HepG2 (cell line): ENCODE results near the gene PCDHGA7. TPM values are rescaled to one million over a fixed set of nuclear protein-coding genes. Genes with fewer than 3 reads are reported as not detected.

Experiments
- DR1 ChIP-seq: sonication (generic); formaldehyde crosslinking; IDR thresholded peaks from 2 replicates; pipeline ENCODE4 v1.8.0; 2021; ENCODE audit warnings: mild to moderate bottlenecking, missing genetic modification reagents, inconsistent platforms
- polyA plus RNA-seq, 8 experiments: library from polyadenylated mRNA; depleted of rRNA in 3 of 8; stranded (reverse) in 7 of 8; unstranded in 1 of 8; fragments of >200 nt; fragmentation: Illumina TruSeq in 4 of 8; extraction: Trizol in 4 of 8; gene quantifications; 2 replicates each; pipeline versions ENCODE4 v1.2.1 to v1.2.3, GENCODE V29; 2011 to 2016; ENCODE audit warnings: low read depth in 4 of 8, missing spikeins in 1 of 8, mixed read lengths in 1 of 8; ENCODE audit not compliant: insufficient read depth in 1 of 8
- total RNA-seq, 5 experiments: library from RNA; depleted of rRNA; stranded (reverse); fragments of >200 nt; fragmentation: Illumina TruSeq; extraction: Trizol; gene quantifications; 2 replicates each; pipeline ENCODE4 v1.2.3, GENCODE V29; 2016; ENCODE audit warnings: low read depth in 1 of 5
- TF ChIP-seq, protein P1 (sequence below): sonication (generic); formaldehyde crosslinking; IDR thresholded peaks from 2 replicates; pipeline ENCODE4 v1.9.0; 2022; ENCODE audit warnings: missing genetic modification reagents, mild to moderate bottlenecking, borderline replicate concordance
- TF ChIP-seq, protein P2 (sequence below): sonication (generic); formaldehyde crosslinking; IDR thresholded peaks from 2 replicates; pipeline ENCODE4 v1.4.0; 2020; ENCODE audit warnings: missing genetic modification reagents
- TF ChIP-seq, protein P3 (sequence below): sonication (generic); formaldehyde crosslinking; IDR thresholded peaks from 2 replicates; pipeline ENCODE4 v1.5.0; 2020; ENCODE audit warnings: mild to moderate bottlenecking, missing genetic modification reagents

The PCDHGA7 gene
- total and polyA plus RNA-seq, 2 of the 13 experiments (the other 11 are each of a cell fraction or from before 2014, with no cell fraction given): 0.11 to 0.31 TPM

DNA sequence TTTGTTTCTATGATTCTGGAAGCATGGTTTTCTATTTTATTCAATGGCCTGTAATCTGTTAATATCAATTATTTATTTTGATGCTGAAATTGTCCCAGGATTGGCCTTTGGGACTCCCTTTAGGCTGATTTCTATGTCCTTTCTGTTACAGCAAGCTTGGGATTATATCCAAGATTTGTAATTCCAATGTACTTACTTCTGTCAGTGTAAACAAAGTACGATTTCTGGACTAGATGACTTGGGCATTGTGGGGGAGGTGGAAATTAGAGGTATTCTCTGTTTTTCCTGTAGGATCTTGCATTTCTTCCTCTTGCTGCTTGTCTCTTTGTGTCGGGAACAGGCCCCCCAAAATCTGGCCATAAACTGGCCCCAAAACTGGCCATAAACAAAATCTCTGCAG lies 51.5 kb downstream of the PCDHGA7 start (continued):
- TF ChIP-seq, protein P1, sequence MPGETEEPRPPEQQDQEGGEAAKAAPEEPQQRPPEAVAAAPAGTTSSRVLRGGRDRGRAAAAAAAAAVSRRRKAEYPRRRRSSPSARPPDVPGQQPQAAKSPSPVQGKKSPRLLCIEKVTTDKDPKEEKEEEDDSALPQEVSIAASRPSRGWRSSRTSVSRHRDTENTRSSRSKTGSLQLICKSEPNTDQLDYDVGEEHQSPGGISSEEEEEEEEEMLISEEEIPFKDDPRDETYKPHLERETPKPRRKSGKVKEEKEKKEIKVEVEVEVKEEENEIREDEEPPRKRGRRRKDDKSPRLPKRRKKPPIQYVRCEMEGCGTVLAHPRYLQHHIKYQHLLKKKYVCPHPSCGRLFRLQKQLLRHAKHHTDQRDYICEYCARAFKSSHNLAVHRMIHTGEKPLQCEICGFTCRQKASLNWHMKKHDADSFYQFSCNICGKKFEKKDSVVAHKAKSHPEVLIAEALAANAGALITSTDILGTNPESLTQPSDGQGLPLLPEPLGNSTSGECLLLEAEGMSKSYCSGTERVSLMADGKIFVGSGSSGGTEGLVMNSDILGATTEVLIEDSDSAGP (CRISPR knock-in tag): no peak
- no peak for TF ChIP-seq DR1 (CRISPR knock-in tag)
- TF ChIP-seq, protein P2, sequence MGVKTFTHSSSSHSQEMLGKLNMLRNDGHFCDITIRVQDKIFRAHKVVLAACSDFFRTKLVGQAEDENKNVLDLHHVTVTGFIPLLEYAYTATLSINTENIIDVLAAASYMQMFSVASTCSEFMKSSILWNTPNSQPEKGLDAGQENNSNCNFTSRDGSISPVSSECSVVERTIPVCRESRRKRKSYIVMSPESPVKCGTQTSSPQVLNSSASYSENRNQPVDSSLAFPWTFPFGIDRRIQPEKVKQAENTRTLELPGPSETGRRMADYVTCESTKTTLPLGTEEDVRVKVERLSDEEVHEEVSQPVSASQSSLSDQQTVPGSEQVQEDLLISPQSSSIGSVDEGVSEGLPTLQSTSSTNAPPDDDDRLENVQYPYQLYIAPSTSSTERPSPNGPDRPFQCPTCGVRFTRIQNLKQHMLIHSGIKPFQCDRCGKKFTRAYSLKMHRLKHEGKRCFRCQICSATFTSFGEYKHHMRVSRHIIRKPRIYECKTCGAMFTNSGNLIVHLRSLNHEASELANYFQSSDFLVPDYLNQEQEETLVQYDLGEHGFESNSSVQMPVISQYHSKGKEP (CRISPR knock-in tag): no peak
- TF ChIP-seq, protein P3, sequence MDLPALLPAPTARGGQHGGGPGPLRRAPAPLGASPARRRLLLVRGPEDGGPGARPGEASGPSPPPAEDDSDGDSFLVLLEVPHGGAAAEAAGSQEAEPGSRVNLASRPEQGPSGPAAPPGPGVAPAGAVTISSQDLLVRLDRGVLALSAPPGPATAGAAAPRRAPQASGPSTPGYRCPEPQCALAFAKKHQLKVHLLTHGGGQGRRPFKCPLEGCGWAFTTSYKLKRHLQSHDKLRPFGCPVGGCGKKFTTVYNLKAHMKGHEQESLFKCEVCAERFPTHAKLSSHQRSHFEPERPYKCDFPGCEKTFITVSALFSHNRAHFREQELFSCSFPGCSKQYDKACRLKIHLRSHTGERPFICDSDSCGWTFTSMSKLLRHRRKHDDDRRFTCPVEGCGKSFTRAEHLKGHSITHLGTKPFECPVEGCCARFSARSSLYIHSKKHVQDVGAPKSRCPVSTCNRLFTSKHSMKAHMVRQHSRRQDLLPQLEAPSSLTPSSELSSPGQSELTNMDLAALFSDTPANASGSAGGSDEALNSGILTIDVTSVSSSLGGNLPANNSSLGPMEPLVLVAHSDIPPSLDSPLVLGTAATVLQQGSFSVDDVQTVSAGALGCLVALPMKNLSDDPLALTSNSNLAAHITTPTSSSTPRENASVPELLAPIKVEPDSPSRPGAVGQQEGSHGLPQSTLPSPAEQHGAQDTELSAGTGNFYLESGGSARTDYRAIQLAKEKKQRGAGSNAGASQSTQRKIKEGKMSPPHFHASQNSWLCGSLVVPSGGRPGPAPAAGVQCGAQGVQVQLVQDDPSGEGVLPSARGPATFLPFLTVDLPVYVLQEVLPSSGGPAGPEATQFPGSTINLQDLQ (CRISPR knock-in tag): no peak

Other genes with a start within 250 kb of the PCDHGA7 start
Only the 30 nearest of the 36 such genes appear.
- gene PCDHB9, start 195.6 kb upstream of the PCDHGA7 start, total RNA-seq (2016; rRNA removed; fragmentation: Illumina TruSeq; extraction: Trizol): 0.18 TPM in 1 of 2 replicates, not detected in the other
- 0.17 and 0.33 TPM in 2 replicates for gene PCDHB9, start 195.6 kb upstream of the PCDHGA7 start, polyA plus RNA-seq (2011; rRNA removed)
- not detected in 2 replicates for gene PCDHB10, start 190.4 kb upstream of the PCDHGA7 start, total RNA-seq (2016; rRNA removed; fragmentation: Illumina TruSeq; extraction: Trizol)
- 0.05 and 0.09 TPM in 2 replicates for gene PCDHB10, start 190.4 kb upstream of the PCDHGA7 start, polyA plus RNA-seq (2011; rRNA removed)
- 0.07 TPM in 1 of 2 replicates, not detected in the other for gene PCDHB11, start 183.1 kb upstream of the PCDHGA7 start, total RNA-seq (2016; rRNA removed; fragmentation: Illumina TruSeq; extraction: Trizol)
- not detected in 2 replicates for gene PCDHB11, start 183.1 kb upstream of the PCDHGA7 start, polyA plus RNA-seq (2011; rRNA removed)
- gene PCDHB12, start 174.0 kb upstream of the PCDHGA7 start, total RNA-seq (2016; rRNA removed; fragmentation: Illumina TruSeq; extraction: Trizol): 0.04 TPM in 1 of 2 replicates, not detected in the other
- 0.03 TPM in 2 replicates for gene PCDHB12, start 174.0 kb upstream of the PCDHGA7 start, polyA plus RNA-seq (2011; rRNA removed)
- 0.52 and 0.80 TPM in 2 replicates for gene PCDHB13, start 168.8 kb upstream of the PCDHGA7 start, total RNA-seq (2016; rRNA removed; fragmentation: Illumina TruSeq; extraction: Trizol)
- 0.57 and 0.63 TPM in 2 replicates for gene PCDHB13, start 168.8 kb upstream of the PCDHGA7 start, polyA plus RNA-seq (2011; rRNA removed)
- gene PCDHB14, start 159.4 kb upstream of the PCDHGA7 start, total RNA-seq (2016; rRNA removed; fragmentation: Illumina TruSeq; extraction: Trizol): 0.32 and 0.40 TPM in 2 replicates
- gene PCDHB14, start 159.4 kb upstream of the PCDHGA7 start, polyA plus RNA-seq (2011; rRNA removed): 0.37 and 0.73 TPM in 2 replicates
- gene PCDHB15, start 137.3 kb upstream of the PCDHGA7 start, total RNA-seq (2016; rRNA removed; fragmentation: Illumina TruSeq; extraction: Trizol): 0.22 and 0.27 TPM in 2 replicates
- 0.26 and 0.48 TPM in 2 replicates for gene PCDHB15, start 137.3 kb upstream of the PCDHGA7 start, polyA plus RNA-seq (2011; rRNA removed)
- gene SLC25A2, start 78.7 kb upstream of the PCDHGA7 start, total RNA-seq (2016; rRNA removed; fragmentation: Illumina TruSeq; extraction: Trizol): 0.13 TPM in 1 of 2 replicates, not detected in the other
- gene SLC25A2, start 78.7 kb upstream of the PCDHGA7 start, polyA plus RNA-seq (2011; rRNA removed): not detected in 2 replicates
- 61.5 and 96.6 TPM in 2 replicates for gene TAF7, start 62.0 kb upstream of the PCDHGA7 start, total RNA-seq (2016; rRNA removed; fragmentation: Illumina TruSeq; extraction: Trizol)
- 36.5 and 41.6 TPM in 2 replicates for gene TAF7, start 62.0 kb upstream of the PCDHGA7 start, polyA plus RNA-seq (2011; rRNA removed)
- 0.04 and 0.31 TPM in 2 replicates for gene PCDHGA1, start 52.2 kb upstream of the PCDHGA7 start, total RNA-seq (2016; rRNA removed; fragmentation: Illumina TruSeq; extraction: Trizol)
- 0.40 TPM in 2 replicates for gene PCDHGA1, start 52.2 kb upstream of the PCDHGA7 start, polyA plus RNA-seq (2011; rRNA removed)
- 0.04 TPM in 1 of 2 replicates, not detected in the other for gene PCDHGA2, start 44.0 kb upstream of the PCDHGA7 start, total RNA-seq (2016; rRNA removed; fragmentation: Illumina TruSeq; extraction: Trizol)
- 0.09 and 0.11 TPM in 2 replicates for gene PCDHGA2, start 44.0 kb upstream of the PCDHGA7 start, polyA plus RNA-seq (2011; rRNA removed)
- gene PCDHGA3, start 38.9 kb upstream of the PCDHGA7 start, total RNA-seq (2016; rRNA removed; fragmentation: Illumina TruSeq; extraction: Trizol): not detected in 2 replicates
- 0.03 and 0.05 TPM in 2 replicates for gene PCDHGA3, start 38.9 kb upstream of the PCDHGA7 start, polyA plus RNA-seq (2011; rRNA removed)
- gene PCDHGB1, start 32.6 kb upstream of the PCDHGA7 start, total RNA-seq (2016; rRNA removed; fragmentation: Illumina TruSeq; extraction: Trizol): 0.95 and 2.6 TPM in 2 replicates
- gene PCDHGB1, start 32.6 kb upstream of the PCDHGA7 start, polyA plus RNA-seq (2011; rRNA removed): 0.95 and 1.0 TPM in 2 replicates
- gene PCDHGA4, start 27.7 kb upstream of the PCDHGA7 start, total RNA-seq (2016; rRNA removed; fragmentation: Illumina TruSeq; extraction: Trizol): 0.15 and 0.58 TPM in 2 replicates
- gene PCDHGA4, start 27.7 kb upstream of the PCDHGA7 start, polyA plus RNA-seq (2011; rRNA removed): 0.39 and 0.49 TPM in 2 replicates
- 0.64 and 0.77 TPM in 2 replicates for gene PCDHGB2, start 22.7 kb upstream of the PCDHGA7 start, total RNA-seq (2016; rRNA removed; fragmentation: Illumina TruSeq; extraction: Trizol)
- gene PCDHGB2, start 22.7 kb upstream of the PCDHGA7 start, polyA plus RNA-seq (2011; rRNA removed): 0.80 and 0.82 TPM in 2 replicates
- gene PCDHGA5, start 18.6 kb upstream of the PCDHGA7 start, total RNA-seq (2016; rRNA removed; fragmentation: Illumina TruSeq; extraction: Trizol): 0.11 and 0.27 TPM in 2 replicates
- gene PCDHGA5, start 18.6 kb upstream of the PCDHGA7 start, polyA plus RNA-seq (2011; rRNA removed): 0.32 and 0.40 TPM in 2 replicates
- gene PCDHGB3, start 12.5 kb upstream of the PCDHGA7 start, total RNA-seq (2016; rRNA removed; fragmentation: Illumina TruSeq; extraction: Trizol): 0.13 and 0.40 TPM in 2 replicates
- 0.44 and 0.67 TPM in 2 replicates for gene PCDHGB3, start 12.5 kb upstream of the PCDHGA7 start, polyA plus RNA-seq (2011; rRNA removed)
- 0.13 and 0.33 TPM in 2 replicates for gene PCDHGA6, start 8.9 kb upstream of the PCDHGA7 start, total RNA-seq (2016; rRNA removed; fragmentation: Illumina TruSeq; extraction: Trizol)
- 0.51 and 0.54 TPM in 2 replicates for gene PCDHGA6, start 8.9 kb upstream of the PCDHGA7 start, polyA plus RNA-seq (2011; rRNA removed)
- gene PCDHGB4, start 5.0 kb downstream of the PCDHGA7 start, total RNA-seq (2016; rRNA removed; fragmentation: Illumina TruSeq; extraction: Trizol): 1.7 and 3.3 TPM in 2 replicates
- 1.7 and 2.1 TPM in 2 replicates for gene PCDHGB4, start 5.0 kb downstream of the PCDHGA7 start, polyA plus RNA-seq (2011; rRNA removed)
- gene PCDHGA8, start 9.9 kb downstream of the PCDHGA7 start, total RNA-seq (2016; rRNA removed; fragmentation: Illumina TruSeq; extraction: Trizol): 0.08 and 0.29 TPM in 2 replicates
- 0.04 and 0.05 TPM in 2 replicates for gene PCDHGA8, start 9.9 kb downstream of the PCDHGA7 start, polyA plus RNA-seq (2011; rRNA removed)
- 0.44 TPM in 1 of 2 replicates, not detected in the other for gene PCDHGB5, start 15.2 kb downstream of the PCDHGA7 start, total RNA-seq (2016; rRNA removed; fragmentation: Illumina TruSeq; extraction: Trizol)
- 0.08 and 0.13 TPM in 2 replicates for gene PCDHGB5, start 15.2 kb downstream of the PCDHGA7 start, polyA plus RNA-seq (2011; rRNA removed)
- gene PCDHGA9, start 20.0 kb downstream of the PCDHGA7 start, total RNA-seq (2016; rRNA removed; fragmentation: Illumina TruSeq; extraction: Trizol): 0.38 TPM in 1 of 2 replicates, not detected in the other
- gene PCDHGA9, start 20.0 kb downstream of the PCDHGA7 start, polyA plus RNA-seq (2011; rRNA removed): 0.04 and 0.09 TPM in 2 replicates
- 0.20 TPM in 1 of 2 replicates, not detected in the other for gene PCDHGB6, start 25.3 kb downstream of the PCDHGA7 start, total RNA-seq (2016; rRNA removed; fragmentation: Illumina TruSeq; extraction: Trizol)
- 0.01 and 0.12 TPM in 2 replicates for gene PCDHGB6, start 25.3 kb downstream of the PCDHGA7 start, polyA plus RNA-seq (2011; rRNA removed)
- 0.06 and 0.18 TPM in 2 replicates for gene PCDHGA10, start 30.2 kb downstream of the PCDHGA7 start, total RNA-seq (2016; rRNA removed; fragmentation: Illumina TruSeq; extraction: Trizol)
- 0.04 TPM in 2 replicates for gene PCDHGA10, start 30.2 kb downstream of the PCDHGA7 start, polyA plus RNA-seq (2011; rRNA removed)
- gene PCDHGB7, start 34.9 kb downstream of the PCDHGA7 start, total RNA-seq (2016; rRNA removed; fragmentation: Illumina TruSeq; extraction: Trizol): 0.07 and 0.18 TPM in 2 replicates
- 0.08 and 0.10 TPM in 2 replicates for gene PCDHGB7, start 34.9 kb downstream of the PCDHGA7 start, polyA plus RNA-seq (2011; rRNA removed)
- gene PCDHGA11, start 38.3 kb downstream of the PCDHGA7 start, total RNA-seq (2016; rRNA removed; fragmentation: Illumina TruSeq; extraction: Trizol): 0.24 TPM in 1 of 2 replicates, not detected in the other
- 0.04 and 0.05 TPM in 2 replicates for gene PCDHGA11, start 38.3 kb downstream of the PCDHGA7 start, polyA plus RNA-seq (2011; rRNA removed)
- 0.13 TPM in 1 of 2 replicates, not detected in the other for gene PCDHGA12, start 47.8 kb downstream of the PCDHGA7 start, total RNA-seq (2016; rRNA removed; fragmentation: Illumina TruSeq; extraction: Trizol)
- gene PCDHGA12, start 47.8 kb downstream of the PCDHGA7 start, polyA plus RNA-seq (2011; rRNA removed): 0.03 and 0.07 TPM in 2 replicates
- gene PCDHGC3, start 93.2 kb downstream of the PCDHGA7 start, total RNA-seq (2016; rRNA removed; fragmentation: Illumina TruSeq; extraction: Trizol): 0.20 and 0.21 TPM in 2 replicates
- gene PCDHGC3, start 93.2 kb downstream of the PCDHGA7 start, polyA plus RNA-seq (2011; rRNA removed): 0.20 and 0.30 TPM in 2 replicates
- gene PCDHGC4, start 102.3 kb downstream of the PCDHGA7 start, total RNA-seq (2016; rRNA removed; fragmentation: Illumina TruSeq; extraction: Trizol): 0.07 TPM in 1 of 2 replicates, not detected in the other
- gene PCDHGC4, start 102.3 kb downstream of the PCDHGA7 start, polyA plus RNA-seq (2011; rRNA removed): 0.10 TPM in 1 of 2 replicates, not detected in the other
- gene PCDHGC5, start 106.3 kb downstream of the PCDHGA7 start, total RNA-seq (2016; rRNA removed; fragmentation: Illumina TruSeq; extraction: Trizol): not detected in 2 replicates
- gene PCDHGC5, start 106.3 kb downstream of the PCDHGA7 start, polyA plus RNA-seq (2011; rRNA removed): 0.03 TPM in 1 of 2 replicates, not detected in the other